TTC549 (cell line): ENCODE data around the gene NUP210.
"Not testable (repeated sequence)": the region's sequence is repeated elsewhere in the genome, so short reads cannot be mapped to it uniquely, and the experiment has no call there.

Source experiments
- FAIRE-seq: peaks from 2 replicates; lab custom pipeline; 2012; peaks lifted over from hg19 to GRCh38; lab: Jason Lieb, UNC

The NUP210 gene

DNA sequence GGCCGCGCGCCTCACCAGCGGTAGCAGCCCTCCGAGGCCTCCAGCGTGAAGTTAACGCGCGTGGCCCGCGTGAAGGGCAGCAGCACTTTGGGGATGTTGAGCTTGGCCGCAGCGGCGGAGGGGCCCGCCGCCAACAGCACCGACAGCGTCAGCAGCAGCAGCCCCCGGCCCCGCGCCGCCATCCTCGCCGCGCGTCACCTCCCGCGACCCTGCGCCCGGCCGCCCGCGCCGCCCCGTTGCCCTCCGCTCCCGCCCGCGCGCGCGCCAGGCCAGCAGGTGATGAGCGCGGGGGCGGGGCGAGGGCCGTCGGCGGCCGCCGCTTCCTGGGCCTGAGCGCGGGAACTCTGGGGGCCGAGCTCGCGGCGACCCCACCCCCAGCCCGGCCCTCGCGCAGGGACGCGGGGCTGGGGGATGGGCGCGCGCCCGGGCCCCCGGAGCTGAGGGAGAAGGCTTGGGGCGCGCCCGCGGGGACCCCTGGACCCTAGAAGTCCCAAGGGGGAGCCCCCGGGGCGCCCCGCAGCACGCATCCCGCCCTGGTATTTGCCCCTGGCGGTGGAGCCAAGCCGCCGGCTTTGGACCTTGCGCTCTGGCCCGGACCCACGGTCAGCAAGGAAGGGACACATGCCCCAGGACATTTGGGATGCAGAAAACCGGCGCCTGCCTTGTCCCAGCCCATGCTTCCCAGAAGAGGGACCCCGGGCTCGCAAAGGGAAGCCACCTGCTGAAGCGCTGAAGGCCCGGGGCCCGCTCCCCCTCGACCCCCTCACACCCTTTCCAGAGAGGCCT, at the start of gene NUP210:
Gene NUP210, minus strand, starts transcription at position 278 of the 786 bp plus-strand sequence. Its CDS starts 96 bp downstream, at position 182.
- no peak for FAIRE-seq

DNA sequence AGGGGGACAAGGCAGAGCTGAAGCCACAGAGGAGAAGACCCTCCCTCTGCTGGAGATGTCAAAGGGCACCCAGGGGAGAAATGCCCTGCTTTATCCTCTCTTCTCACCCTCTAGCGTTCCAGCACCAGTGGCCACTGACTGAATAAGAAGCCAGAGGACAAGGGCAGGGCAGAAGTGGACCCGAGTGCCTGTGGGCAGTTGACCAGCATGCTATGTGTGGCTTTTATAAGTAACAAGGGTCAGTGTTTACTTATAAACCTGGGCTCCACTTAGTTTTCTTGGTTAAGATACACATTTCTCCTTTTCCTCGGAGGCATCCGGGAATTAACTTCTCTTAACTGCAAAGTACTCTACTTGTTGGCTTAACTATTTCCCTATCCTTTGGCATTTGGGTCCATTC, 46.7 kb upstream of the NUP210 start:
- no peak for FAIRE-seq

DNA sequence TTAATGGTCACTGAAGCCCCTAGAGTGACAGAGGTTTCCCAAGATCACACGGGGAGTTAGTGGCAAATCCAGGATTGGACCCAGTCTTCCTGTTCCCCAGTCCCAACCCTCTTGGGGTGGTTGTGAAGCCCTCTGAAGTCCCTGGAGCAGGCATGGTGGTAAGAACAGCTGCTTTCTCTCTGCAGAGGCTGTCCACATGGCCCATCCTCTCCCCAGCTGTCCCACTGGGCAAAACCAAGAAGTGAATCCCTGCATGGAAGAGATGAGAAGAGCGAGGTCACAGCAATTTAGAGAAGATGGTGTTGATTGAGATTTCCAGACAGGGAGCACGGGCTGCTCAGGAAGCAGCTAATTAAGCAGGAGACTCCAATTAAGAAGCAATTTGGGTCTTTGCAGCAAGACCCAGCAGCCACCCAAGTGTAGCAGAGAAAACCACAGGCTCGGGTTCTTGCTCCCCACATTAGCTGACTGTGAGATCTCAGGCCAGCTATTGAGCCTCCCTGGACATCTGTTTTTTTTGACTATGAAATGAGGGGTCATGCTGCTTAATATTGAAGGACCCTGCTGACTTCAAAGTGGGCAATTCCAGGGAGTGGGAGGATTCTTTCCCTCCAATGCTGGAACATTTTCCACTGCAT, 45.2 kb upstream of the NUP210 start:
- no peak for FAIRE-seq

DNA sequence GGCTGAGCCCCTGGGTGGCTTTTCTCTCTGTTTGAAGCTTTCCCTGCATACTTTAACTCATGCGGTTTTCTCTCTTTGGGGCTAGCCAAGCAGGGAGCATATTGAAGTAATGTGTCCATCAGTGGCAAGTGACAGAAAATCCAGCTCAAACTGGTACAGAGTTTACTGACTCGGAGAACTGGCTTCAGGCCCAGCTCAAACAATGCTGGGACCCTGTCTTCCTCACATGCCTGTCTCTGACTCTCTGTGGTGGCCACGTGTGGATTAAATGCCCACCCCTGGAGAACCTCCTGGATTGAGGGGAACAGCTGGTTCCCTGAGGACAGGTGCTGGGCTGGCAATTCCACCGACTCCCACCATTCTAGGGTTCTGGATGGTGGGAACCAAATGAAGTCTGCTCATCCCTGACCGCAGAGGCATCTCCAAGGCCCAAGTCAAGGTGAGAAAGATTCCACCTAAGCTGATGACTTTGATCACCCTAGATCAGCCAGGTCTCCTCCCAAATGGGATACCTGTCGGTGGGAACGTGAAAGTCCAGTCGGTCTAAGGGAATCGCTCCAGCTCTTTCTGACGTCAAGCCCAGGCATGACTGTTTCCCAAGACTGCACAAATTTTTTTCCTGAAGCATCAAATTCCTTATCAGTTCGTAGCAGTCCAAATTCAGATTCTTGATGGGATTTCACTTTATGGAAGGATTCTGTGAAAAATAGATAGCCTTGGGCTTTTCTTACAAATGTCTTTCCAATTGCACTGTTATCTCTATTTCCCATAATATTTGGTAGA, 43.7 kb upstream of the NUP210 start:
- FAIRE-seq: no peak

DNA sequence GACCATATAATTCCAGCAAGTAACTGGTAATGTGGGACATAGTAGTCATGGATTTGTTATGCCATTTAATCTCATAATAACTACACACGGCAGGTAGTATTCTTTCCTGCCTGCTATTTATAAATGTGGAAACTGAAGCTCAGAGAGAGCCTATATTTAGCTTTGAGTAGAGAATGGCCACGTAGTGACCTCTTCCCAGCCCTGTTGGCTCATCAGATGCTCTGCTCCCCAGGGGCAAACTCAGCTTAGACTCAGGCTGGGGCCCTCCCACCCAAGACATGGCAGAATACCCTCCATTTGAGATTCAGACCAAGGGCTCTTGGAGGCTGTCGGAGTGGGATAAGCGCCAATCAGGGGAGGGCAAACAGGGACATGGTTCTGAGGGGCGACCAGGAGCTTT, 42.7 kb upstream of the NUP210 start:
- no peak for FAIRE-seq

DNA sequence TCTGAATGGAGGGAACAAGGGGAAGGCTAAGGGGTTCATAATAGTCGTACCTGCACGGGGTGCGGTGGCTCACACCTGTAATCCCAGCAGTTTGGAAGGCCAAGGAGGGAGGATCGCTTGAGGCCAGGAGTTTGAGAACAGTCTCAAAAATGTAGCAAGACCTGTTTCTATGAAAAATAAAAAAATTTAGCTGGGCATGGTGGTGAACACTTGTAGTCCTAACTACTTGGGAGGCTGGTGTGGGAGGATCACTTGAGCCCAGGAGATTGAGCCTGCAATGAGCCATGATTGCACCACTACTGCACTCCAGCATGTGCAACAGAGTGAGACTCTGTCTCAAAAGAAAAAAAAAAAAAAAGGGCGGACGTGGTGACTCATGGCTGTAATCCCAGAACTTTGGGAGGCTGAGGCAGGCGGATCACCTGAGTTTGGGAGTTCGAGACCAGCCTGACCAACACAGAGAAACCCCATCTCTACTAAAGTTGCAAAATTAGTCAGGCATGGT, 42.1 kb upstream of the NUP210 start:
- FAIRE-seq: no peak

DNA sequence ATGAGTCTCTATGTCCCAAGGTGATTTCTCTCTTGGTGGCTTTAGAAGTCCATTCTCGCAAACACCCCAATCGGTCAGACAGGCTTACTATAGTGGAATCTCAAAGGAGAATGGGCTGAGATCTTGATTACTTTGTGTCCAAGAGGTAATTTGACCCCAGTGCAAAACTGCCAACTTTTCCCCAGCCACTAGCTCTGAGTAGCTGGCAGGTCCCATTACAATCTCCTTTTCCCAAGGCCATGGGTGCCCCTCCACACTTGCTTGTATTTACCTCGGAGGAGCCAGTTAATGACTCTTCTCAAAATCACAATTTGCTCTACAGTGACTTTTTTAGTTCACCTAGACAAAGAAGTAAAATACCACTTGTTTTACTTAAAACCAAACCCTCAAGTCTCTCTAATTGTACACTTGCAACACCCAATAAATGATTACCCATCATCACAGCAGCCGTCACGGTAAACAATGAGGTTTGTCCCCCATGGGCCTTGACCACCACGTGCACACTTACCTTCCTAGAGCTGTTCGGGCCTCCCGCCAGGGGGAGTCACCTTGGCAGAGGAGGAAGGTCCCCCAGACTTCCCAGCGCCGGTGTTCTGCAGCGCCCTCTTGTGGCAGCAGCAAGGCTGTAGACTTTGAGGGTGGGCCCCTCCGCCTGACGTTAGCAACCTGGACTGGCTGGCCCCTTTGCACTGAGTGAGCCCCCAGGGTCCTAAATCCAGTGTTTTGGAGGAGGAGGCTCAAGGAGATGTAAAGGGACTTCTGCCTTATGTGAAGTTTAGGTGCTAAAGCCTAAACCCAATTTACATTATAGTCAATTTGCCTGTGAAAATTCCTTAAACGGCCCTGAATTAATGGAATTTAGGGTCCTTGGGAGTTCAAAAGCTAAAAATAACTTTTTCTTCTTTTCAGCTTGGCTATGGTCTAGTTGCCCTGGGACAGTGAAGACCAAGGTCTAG, 41.3 kb upstream of the NUP210 start:
- no peak for FAIRE-seq

DNA sequence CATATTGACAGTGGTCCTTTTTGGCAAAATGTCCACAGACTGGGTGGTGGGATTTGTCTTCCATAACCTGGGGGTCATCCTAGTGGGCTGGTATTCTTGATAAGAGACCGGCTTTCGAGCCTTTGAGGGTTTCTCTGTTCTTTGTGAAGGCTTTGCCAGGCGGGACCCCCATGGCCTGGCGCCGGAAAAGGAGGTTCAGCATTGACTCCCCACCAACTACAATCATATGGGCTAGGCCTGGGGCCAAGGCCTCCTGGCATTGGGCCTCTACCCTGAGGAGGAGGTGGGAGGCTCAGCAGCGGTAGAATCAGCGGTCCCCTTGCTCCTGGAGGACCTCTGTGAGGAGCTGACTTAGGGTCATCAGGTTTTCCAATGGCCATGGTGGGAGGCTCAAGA, 40.2 kb upstream of the NUP210 start:
- no peak for FAIRE-seq

DNA sequence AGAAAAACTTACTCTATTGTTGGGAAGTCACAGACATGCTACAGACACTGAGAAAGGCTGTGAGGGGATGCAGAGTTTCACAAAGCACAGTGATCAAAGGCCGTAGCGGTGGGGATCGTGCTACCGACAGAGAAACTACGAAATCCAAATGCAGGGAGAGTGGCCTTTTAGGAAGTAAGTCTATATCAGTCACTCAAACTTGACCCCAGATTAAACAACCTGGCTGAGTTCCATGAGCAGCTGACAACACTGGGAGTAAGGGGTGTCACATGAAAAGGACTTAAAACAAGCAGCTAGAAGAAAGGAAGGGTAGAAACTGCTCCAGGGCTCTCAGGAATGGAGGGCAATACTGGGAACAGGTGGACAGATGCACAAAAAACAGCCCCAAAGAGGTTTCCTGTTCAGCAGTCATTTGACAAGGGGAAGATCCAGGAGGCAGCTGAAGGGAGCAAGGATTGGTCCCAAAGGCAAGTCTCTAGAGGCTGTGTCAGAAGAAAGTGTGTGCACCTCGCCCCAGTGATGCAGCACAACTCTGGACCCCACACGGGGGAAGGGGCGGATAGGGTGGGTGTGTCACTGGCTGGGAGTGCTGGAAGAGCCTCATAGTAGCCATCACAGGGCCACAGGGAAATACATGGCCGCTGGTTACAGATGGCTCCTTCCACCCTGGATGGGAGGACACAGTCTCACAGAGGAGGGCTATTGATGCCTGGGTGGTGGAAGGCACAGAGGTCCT, 39.7 kb upstream of the NUP210 start:
- FAIRE-seq: no peak

DNA sequence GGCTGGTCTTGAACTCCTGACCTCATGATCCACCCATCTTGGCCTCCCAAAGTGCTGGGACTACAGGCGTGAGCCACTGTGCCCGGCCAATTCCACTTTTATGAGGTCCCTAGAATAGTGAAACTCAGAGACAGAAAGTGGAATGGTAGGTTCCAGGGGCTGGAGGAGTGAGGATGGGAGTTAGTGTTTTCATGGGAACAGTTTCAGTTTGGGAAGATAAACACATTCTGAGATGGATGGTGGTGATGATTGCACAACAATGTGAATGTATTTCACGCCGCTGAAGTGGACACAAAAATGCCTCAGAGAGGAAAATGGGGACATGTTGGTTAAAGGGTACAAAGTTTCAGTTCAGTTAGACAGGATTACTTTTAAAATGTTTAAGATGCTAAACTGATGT, 37.5 kb upstream of the NUP210 start:
- FAIRE-seq: no peak

DNA sequence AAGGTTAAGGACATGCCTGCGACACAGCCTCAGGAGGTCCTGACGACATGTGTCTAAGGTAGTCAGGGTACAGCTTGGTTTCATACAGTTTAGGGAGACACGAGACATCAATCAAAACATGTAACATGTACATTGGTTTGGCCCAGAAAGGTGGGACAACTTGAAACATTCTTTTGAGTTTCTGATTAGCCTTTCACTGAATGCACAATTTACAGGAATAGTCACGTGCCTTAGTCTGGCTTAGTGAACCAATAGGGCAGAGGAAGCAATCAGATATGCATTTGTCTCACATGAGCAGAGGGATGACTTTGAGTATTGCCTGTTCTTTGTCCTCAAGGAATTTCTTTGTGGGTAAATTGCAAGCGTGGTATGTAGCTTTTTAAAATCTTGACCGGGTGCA, 35.5 kb upstream of the NUP210 start:
- no peak for FAIRE-seq

DNA sequence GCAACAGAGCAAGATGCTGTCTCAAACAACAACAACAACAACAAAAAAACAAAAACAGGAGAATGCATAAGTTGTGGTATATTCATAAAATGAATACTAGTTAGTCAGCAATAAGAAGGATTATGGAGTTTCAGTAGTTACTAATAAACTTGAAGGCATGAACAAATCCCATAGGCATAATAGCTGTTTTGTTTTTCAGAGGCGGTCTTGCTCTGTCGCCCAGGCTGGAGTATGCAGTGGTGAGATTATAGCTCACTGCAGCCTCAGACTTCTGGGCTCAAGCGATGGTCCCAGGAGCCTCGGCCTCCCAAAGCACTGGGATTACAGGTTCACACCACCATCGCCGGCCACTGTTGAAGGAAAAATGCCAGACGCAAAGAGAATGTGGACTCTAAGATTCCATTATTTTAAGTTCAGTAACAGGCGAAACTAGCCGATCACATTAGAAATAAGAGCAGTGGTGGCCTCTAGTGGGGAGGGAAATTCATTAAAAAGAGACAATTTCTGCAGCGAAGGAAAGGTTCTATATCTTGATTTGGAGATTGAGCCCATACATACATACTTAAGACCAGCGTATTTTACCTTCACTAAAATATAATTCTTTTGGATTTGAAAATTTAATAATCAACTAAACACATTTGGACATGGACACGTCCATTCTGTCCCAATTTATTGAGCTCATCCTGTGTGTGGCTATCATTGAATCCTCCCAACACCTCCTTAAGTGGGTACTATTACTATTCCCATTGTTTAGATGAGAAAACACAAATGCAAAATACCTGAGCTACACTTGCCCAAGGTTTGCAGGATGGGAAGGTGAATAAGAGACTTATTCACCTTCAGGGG, 32.6 kb upstream of the NUP210 start:
- peak; percentile 63 for FAIRE-seq

DNA sequence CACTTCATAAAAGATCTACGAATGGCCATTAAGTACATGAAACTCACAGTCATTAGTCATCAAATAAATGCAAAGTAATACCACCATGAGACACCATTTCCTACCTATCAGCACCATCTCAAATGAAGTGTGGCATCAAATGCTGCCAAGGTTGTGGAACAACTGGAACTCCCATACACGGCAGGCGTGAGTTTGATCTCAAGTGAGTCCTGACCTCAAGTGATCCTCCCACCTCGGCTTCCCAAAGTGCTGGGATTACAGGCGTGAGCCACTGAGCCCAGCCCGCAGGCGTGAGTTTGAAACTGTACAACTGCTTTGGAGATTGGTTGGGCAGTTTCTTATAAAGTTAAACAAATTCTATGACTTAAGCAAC, 31.2 kb upstream of the NUP210 start:
- no peak for FAIRE-seq

DNA sequence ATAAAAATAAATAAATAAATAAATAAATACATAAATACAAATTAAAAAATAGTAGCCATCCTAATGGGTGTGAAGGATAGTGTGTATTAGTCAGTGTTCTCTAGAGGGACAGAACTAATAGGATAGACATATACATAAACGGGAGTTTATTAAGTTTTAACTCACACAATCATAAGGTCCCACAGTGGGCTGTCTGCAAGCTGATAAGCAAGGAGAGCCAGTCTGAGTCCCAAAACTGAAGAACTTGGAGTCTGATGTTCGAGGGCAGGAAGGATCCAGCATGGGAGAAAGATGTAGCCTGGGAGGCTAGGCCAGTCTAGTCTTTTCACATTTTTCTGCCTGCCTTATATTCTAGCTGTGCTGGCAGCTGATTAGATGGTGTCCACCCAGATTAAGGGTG, 22.8 kb upstream of the NUP210 start:
- FAIRE-seq: not testable (repeated sequence)

DNA sequence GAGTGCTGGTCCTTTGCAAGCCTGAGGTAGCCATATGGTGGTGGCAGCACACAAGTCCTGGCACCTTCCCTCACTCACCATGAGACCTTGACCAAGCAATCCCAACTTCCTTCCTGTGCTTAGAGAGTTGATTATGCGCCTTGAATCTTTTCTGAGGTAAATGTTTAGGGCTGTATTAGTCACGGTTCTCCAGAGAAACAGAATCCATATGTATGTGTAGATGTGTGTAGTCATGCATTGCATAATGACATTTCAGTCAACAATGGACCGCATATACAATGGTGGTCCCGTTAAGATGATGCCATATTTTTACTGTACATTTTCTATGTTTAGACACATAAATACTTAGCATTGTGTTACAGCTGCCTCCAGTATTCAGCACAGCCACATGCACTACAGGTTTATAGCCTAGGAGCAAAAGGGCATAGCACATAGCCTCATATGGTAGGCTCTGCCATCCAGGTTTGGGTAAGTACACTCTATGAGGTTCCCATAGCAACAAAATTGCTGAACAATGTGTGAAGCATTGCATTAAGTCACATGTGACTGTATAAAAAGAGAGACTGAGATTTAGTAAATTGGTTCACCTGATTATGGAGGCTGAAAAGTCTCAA, 20.2 kb upstream of the NUP210 start:
- FAIRE-seq: no peak

DNA sequence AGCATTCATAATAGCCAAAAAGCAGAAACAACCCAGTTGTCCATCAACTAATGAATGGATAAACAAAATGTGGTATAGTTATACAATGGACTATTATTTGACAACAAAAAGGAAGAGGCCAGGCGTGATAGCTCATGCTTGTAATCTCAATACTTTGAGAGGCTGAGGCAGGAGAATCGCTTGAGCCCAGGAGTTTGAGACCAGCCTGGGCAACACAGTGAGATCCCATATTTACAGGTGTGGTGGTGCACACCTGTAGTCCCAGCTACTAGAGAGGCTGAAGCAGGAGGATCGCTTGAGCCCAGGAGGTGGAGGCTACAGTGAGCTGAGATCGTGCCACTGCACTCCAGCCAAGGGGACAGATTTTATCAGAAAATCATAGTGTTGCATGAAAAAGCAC, 16.1 kb upstream of the NUP210 start:
- not testable (repeated sequence) for FAIRE-seq

DNA sequence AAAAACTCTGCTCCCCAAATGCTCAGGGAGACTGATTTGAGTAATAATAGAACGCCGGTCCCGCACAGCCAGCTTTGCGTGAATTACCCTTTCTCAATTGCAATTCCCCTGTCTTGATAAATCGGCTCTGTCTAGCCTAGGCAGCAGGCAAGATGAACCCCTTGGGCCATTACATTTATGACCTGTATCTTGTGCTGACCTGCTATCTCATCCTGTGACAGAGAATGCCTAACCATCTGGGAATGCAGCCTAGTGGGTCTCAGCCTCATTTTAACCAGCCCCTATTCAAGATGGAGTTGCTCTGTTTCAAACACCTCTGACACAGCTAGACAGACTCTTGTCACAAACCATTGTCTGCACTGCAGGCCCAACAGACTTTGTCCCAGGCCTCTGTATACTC, 13.8 kb upstream of the NUP210 start:
- FAIRE-seq: no peak

DNA sequence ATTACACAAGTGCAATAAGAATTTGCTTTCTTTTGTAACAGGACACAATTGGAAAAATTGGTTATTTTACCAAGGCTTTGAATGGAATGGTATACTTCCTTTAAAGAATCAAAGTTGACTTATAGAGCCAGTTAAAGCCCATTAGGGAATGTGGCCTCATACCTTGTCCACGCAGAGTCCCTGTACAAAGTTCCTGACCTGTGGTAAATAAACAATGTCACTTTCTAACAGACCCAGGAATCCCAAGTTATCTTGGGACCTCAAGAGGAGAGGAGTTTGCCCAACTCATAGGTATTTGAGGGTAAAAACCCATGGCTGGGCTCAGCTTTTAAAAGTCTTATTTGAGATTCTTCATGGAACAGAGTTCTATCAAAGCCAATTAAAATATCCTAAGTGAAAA, 12.0 kb upstream of the NUP210 start:
- no peak for FAIRE-seq

DNA sequence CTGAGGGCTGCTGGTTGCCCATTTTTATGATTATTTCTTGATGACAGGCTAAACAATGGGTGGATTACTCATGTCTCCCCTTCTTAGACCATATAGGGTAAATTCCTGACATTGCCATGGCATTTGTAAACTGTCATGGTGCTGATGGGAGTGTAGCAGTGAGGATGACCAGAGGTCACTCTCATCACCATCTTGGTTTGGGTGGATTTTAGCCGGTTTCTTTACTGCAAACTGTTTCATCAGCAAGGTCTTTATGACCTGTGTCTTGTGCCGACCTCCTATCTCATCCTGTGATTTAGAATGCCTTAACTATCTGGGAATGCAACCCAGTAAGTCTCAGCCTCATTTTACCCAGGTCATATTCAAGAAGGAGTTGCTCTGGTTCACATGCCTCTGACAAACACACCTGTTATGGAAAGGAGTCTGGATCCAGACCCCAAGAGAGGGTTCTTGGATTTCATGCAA, 10.3 kb upstream of the NUP210 start:
- not testable (repeated sequence) for FAIRE-seq
